Activated T-cell treated with anti-CD3 and anti-CD28 coated beads, Interleukin-2, amount 50 U/mL, for 72 hours (primary cell): Measurements from ENCODE around the gene TLCD1. TPM values are rescaled to one million over a fixed set of nuclear protein-coding genes. Genes with fewer than 3 reads are reported as not detected.

Source experiments
- ATAC-seq, 2 donors: fragments of 150-1000 bp; cut with Tn5 transposase; replicated peaks in 1 of 2; 2 replicates each; pipeline ENCODE4 v1.10.0; 2021; ENCODE audit warnings: moderate library complexity in 2 of 2, mild to moderate bottlenecking in 1 of 2
- DNase-seq, 2 donors: peaks; one replicate each; pipeline ENCODE4 v3.0.0; 2021 to 2022; ENCODE audit warnings: mixed read lengths in 1 of 2
- H3K27ac Mint-ChIP-seq: one replicate; pipeline ENCODE4 v1.8.0; 2022; ENCODE audit warnings: mild to moderate bottlenecking, moderate library complexity, mixed read lengths
- H3K27me3 Mint-ChIP-seq: one replicate; pipeline ENCODE4 v1.8.0; 2022; ENCODE audit warnings: low read depth, mixed read lengths
- H3K36me3 Mint-ChIP-seq, 2 donors: one replicate each; pipeline ENCODE4 v1.8.0; 2022; ENCODE audit warnings: mixed read lengths in 2 of 2, mild to moderate bottlenecking in 1 of 2; ENCODE audit not compliant: insufficient read depth in 2 of 2
- H3K4me1 Mint-ChIP-seq: one replicate; pipeline ENCODE4 v1.8.0; 2022; ENCODE audit warnings: low read depth, mixed read lengths
- H3K4me3 Mint-ChIP-seq, 2 donors: one replicate each; pipeline ENCODE4 v1.8.0; 2022; ENCODE audit warnings: mild to moderate bottlenecking in 2 of 2, mixed read lengths in 2 of 2, moderate library complexity in 2 of 2
- H3K9me3 Mint-ChIP-seq, 2 donors: one replicate each; pipeline ENCODE4 v1.8.0; 2022; ENCODE audit warnings: mixed read lengths in 2 of 2
- total RNA-seq, 2 donors: library from RNA; stranded (reverse); gene quantifications; one replicate each; pipeline ENCODE4 v1.2.3, GENCODE V29; 2022

The TLCD1 gene
- total RNA-seq, 2 donors from 2014 or later = 5.2 to 9.0 TPM

DNA sequence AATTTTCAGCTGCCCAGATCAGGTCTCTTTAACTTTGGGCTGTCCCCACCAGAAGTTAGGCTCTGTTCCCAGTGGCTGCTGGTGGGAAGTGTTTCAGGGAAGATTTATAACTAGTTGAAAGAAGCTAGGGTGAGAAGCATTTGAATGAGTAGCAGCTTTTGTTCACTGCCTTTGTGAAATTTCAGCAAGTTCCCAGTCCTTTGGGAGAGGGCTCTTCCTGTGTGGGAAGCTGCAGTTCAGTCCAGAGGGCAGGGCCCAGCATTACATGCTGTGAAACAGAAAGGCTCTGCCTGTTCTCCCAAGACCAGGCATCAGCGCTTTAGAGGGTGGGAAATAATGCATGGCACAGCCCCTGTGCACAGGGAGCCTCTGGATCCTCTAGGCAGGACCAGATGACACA, 32.2 kb downstream of the TLCD1 start:
- Mint-ChIP-seq H3K4me1 (no peaks in the 10 kb centered on the region), H3K4me3 (no peak overlapping the region), H3K36me3 (peaks cover 12 to 45% of the 10 kb centered on the region in 2 donors), H3K9me3 (no peaks in the 10 kb centered on the region), H3K27me3 (no peaks in the 10 kb centered on the region), H3K27ac (no peak overlapping the region)
- DNase-seq (no peak), ATAC-seq (no peak)

DNA sequence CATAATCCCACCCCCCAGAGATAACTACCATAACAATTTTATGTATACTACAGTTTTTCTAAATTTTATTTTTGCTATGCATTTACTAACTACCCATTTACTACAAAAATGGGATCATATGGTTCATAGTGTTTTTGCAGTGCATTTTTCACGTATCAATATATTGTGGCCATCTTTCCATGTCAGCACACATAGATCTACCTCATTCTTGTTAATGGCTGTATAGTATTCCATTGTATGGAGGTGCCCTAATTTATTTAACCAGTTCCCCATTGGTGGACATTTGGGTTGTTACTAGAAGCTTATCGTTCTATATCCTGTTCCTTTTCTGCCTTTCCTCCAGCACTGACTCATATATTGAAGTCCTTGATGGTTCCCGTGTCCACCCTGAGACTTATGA, 37.0 kb downstream of the TLCD1 start:
- ATAC-seq (no peak), DNase-seq (no peak)
- H3K27ac Mint-ChIP-seq = no peak overlapping the region
- H3K9me3 Mint-ChIP-seq = no peaks in the 10 kb centered on the region
- H3K4me3 Mint-ChIP-seq = no peak overlapping the region
- H3K36me3 Mint-ChIP-seq = peaks cover 16 to 61% of the 10 kb centered on the region in 2 donors
- H3K4me1 Mint-ChIP-seq = no peaks in the 10 kb centered on the region
- H3K27me3 Mint-ChIP-seq = no peaks in the 10 kb centered on the region

DNA sequence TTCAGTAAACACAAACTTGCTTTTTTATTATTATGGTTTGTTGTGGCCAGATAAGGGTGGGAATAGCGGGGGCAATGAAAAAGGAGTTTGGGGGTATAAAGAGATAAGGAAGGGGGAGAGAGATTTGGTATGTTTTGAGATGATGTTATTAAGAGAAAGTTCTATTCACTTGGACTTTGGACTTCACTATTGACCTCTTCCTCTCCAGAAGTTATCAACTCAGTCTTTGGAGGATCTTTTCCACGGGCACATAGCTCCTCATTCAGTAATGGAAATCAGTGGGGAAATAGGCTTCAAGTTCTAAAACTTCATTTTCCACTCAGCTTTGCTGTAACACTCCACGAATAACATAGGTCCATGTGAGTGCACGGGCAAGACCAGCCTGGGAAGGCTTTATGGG, 37.6 kb downstream of the TLCD1 start:
- H3K36me3 Mint-ChIP-seq = peaks cover 15 to 59% of the 10 kb centered on the region in 2 donors

DNA sequence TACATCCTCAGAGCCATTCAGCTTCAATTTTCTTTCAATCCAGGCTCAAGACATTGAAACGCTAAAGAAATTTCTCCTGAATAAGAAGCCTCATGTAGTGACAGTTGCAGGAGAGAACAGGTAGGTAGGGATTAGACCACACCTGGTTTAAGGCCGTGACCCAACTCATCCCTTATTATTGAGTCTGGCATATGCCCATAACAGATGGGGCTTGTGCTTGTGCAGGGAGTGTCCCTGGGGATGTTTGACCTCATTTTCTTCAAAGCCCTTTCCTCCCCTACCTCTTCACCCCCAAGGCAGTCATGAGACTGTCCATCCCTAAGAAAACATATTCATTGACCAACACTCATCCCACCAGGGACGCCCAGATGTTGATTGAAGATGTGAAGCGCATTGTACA, 39.7 kb downstream of the TLCD1 start:
- Mint-ChIP-seq H3K27ac (no peak overlapping the region), H3K4me3 (no peak overlapping the region), H3K9me3 (no peaks in the 10 kb centered on the region), H3K4me1 (no peaks in the 10 kb centered on the region), H3K36me3 (peaks cover 19 to 67% of the 10 kb centered on the region in 2 donors), H3K27me3 (no peaks in the 10 kb centered on the region)
- DNase-seq (no peak), ATAC-seq (no peak)

More for the DNA sequence above, 37.6 kb downstream of the TLCD1 start:
- no peak for ATAC-seq
- Mint-ChIP-seq H3K4me1 (no peaks in the 10 kb centered on the region), H3K27ac (no peak overlapping the region), H3K27me3 (no peaks in the 10 kb centered on the region), H3K4me3 (no peak overlapping the region), H3K9me3 (no peaks in the 10 kb centered on the region)
- no peak for DNase-seq

DNA sequence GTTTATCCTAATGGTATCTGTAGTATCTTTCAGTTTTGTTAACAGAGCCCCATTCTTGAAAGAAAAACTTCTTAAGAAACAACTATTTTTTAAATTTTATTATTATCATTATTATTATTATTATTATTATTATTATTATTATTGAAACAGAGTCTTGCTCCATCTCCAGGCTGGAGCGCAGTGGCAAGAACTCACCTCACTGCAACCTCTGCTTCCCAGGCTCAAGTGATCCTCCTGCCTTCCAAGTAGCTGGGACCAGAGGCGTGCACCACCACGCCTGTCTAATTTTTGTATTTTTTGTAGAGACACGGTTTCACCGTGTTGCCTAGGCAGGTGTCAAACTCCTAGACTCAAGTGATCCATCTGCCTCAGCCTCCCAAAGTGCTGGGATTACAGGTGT, 40.7 kb downstream of the TLCD1 start:
- DNase-seq = no peak
- no peak for ATAC-seq
- Mint-ChIP-seq H3K27ac (no peak overlapping the region), H3K27me3 (no peaks in the 10 kb centered on the region), H3K36me3 (peaks cover 17 to 64% of the 10 kb centered on the region in 2 donors), H3K9me3 (no peaks in the 10 kb centered on the region), H3K4me1 (no peaks in the 10 kb centered on the region), H3K4me3 (no peak overlapping the region)

DNA sequence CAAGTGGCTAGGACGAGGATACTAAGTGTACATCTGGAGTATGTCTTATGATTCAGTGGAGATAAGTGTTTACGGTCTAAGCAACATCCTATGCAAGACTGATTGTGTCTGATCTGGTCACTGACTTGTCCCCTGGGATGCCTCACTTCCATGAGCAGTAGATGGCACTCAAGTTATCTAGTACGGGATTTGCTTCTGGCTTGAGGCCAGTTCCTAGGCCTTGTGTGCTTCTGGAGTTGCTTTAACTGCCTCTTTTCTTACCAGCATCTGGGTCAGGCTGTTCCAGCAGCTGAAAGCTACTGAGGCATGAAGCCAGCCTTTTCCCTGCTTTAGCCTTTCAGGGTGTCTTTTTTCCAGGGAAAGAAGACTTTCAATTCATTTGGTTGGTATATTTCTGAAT, 41.1 kb downstream of the TLCD1 start:
- DNase-seq (no peak), ATAC-seq (no peak)
- H3K9me3 Mint-ChIP-seq = no peaks in the 10 kb centered on the region
- no peak overlapping the region for H3K27ac Mint-ChIP-seq
- peaks cover 15 to 60% of the 10 kb centered on the region in 2 donors for H3K36me3 Mint-ChIP-seq
- H3K4me1 Mint-ChIP-seq = no peaks in the 10 kb centered on the region
- no peak overlapping the region for H3K4me3 Mint-ChIP-seq
- no peaks in the 10 kb centered on the region for H3K27me3 Mint-ChIP-seq

DNA sequence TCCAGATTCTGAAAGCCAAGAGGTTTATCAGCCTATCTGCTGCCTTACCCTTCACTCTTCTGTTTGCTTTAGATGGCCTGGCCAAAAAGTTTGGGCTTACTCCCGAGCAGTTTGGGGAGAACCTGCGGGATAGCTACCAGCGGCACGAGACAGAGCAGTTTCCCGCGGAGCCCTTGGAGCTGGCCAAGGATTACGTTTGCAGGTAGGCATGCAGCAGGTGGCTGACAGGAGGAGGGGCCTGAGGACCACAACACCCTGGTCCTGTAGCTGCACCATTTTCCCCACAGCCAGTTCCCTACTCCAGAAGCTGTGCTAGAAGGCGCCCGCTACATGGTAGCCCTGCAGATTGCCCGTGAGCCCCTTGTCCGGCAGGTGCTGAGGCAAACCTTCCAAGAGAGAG, 43.4 kb downstream of the TLCD1 start:
- DNase-seq (no peak), ATAC-seq (no peak)
- no peak overlapping the region for H3K4me3 Mint-ChIP-seq
- H3K27me3 Mint-ChIP-seq = no peaks in the 10 kb centered on the region
- no peaks in the 10 kb centered on the region for H3K9me3 Mint-ChIP-seq
- H3K36me3 Mint-ChIP-seq = peaks cover 12 to 46% of the 10 kb centered on the region in 2 donors
- H3K27ac Mint-ChIP-seq = no peak overlapping the region
- H3K4me1 Mint-ChIP-seq = no peaks in the 10 kb centered on the region

DNA sequence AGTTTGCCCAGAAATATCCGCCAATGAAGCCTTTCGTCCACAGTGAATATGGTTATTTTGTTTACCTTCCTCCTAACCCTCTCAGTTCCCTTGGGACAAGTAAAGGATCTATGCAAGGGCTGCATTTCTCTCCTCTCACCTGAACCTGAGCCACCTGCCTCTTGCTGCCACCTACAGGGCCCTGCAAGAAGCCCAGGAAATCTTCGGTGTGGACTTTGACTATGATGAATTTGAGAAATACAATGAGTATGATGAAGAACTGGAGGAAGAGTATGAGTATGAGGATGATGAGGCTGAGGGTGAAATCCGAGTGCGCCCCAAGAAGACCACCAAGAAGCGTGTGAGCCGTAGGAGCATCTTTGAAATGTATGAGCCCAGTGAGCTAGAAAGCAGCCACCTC, 50.1 kb downstream of the TLCD1 start:
- DNase-seq (no peak), ATAC-seq (no peak)
- H3K36me3 Mint-ChIP-seq = peaks cover 16 to 40% of the 10 kb centered on the region in 2 donors

DNA sequence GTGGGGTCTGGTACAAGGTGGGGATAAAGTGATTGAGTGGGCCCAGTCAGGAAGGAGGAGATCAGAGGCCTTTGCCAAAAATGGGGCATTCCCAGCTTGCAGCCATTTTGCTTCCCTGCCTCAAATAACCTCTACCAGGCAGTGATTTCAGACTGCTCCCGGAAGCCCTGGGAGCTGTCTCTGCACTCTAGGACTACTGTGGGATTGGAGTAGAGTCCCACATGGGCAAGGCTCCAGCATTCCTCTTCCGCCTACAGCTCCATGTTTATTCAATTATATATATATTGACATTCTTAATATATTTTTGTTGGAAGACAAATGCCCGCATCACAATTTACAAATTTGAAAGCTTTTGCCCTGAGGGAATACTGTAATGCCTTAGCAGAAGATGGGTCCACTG, 50.5 kb downstream of the TLCD1 start:
- peaks cover 16 to 40% of the 10 kb centered on the region in 2 donors for H3K36me3 Mint-ChIP-seq
- H3K9me3 Mint-ChIP-seq = no peaks in the 10 kb centered on the region
- no peak overlapping the region for H3K4me3 Mint-ChIP-seq
- no peak overlapping the region for H3K27ac Mint-ChIP-seq
- no peak for DNase-seq
- no peak for ATAC-seq
- no peaks in the 10 kb centered on the region for H3K27me3 Mint-ChIP-seq
- no peaks in the 10 kb centered on the region for H3K4me1 Mint-ChIP-seq

More for the DNA sequence above, 50.1 kb downstream of the TLCD1 start:
- H3K4me3 Mint-ChIP-seq = no peak overlapping the region
- no peaks in the 10 kb centered on the region for H3K27me3 Mint-ChIP-seq
- no peaks in the 10 kb centered on the region for H3K4me1 Mint-ChIP-seq
- no peak overlapping the region for H3K27ac Mint-ChIP-seq
- no peaks in the 10 kb centered on the region for H3K9me3 Mint-ChIP-seq

Other genes with a start within 250 kb of the TLCD1 start
- gene FOXN1, start 219.9 kb downstream of the TLCD1 start, total RNA-seq = not detected
- gene UNC119, start 173.6 kb downstream of the TLCD1 start, total RNA-seq = 10 to 100 TPM; 45.3 to 53.8 TPM
- 10 to 100 TPM; 46.3 to 53.5 TPM for gene PIGS, start 154.7 kb downstream of the TLCD1 start, total RNA-seq
- 10 to 100 TPM; 23.1 to 40.0 TPM for gene ALDOC, start 149.3 kb downstream of the TLCD1 start, total RNA-seq
- gene SPAG5, start 127.2 kb downstream of the TLCD1 start, total RNA-seq = 100 to 1,000 TPM; 134 to 141 TPM
- gene RSKR, start 112.0 kb downstream of the TLCD1 start, total RNA-seq = 10 to 100 TPM; 25.1 to 33.4 TPM
- gene BLTP2, start 81.1 kb downstream of the TLCD1 start, total RNA-seq = 100 to 1,000 TPM; 109 TPM
- gene SDF2, start 64.3 kb downstream of the TLCD1 start, total RNA-seq = 10 to 100 TPM; 43.9 to 48.2 TPM
- 10 to 100 TPM; 85.1 to 97.8 TPM for gene SUPT6H, start 64.0 kb downstream of the TLCD1 start, total RNA-seq
- 1 to 10 TPM; 8.0 to 9.6 TPM for gene PROCA1, start 14.3 kb downstream of the TLCD1 start, total RNA-seq
- gene RAB34, start 8.4 kb downstream of the TLCD1 start, total RNA-seq = 10 to 100 TPM; 10.4 to 17.3 TPM
- 1,000 to 10,000 TPM; 2,006 to 2,174 TPM for gene RPL23A, start 6.2 kb downstream of the TLCD1 start, total RNA-seq
- gene NEK8, start 2.6 kb upstream of the TLCD1 start, total RNA-seq = 10 to 100 TPM in 1 of 2 donors, 1 to 10 TPM in 1; 6.9 to 10.9 TPM
- 100 to 1,000 TPM; 108 to 145 TPM for gene TRAF4, start 17.8 kb upstream of the TLCD1 start, total RNA-seq
- 10 to 100 TPM; 20.9 to 26.5 TPM for gene FAM222B, start 116.6 kb upstream of the TLCD1 start, total RNA-seq
- gene ERAL1, start 128.8 kb upstream of the TLCD1 start, total RNA-seq = 10 to 100 TPM; 48.6 to 68.1 TPM
- gene FLOT2, start 171.5 kb upstream of the TLCD1 start, total RNA-seq = 100 to 1,000 TPM; 138 to 141 TPM
- gene DHRS13, start 176.8 kb upstream of the TLCD1 start, total RNA-seq = 10 to 100 TPM; 21.3 to 25.3 TPM
- gene PHF12, start 225.3 kb upstream of the TLCD1 start, total RNA-seq = 10 to 100 TPM; 67.7 to 81.6 TPM